Stimulated activated CD4-positive, alpha-beta T cell treated with anti-CD3 and anti-CD28 coated beads, Interleukin-1b, Interleukin-23, amount 100 ng/mL, for 24 hours (primary cell): ENCODE measurements around the gene AKAP13.
"Not testable (repeated sequence)": the region's sequence is repeated elsewhere in the genome, so short reads cannot be mapped to it uniquely, and the experiment has no call there.

Experiments used
- DNase-seq, 4 experiments: peaks; one replicate each; pipeline ENCODE4 v3.0.0-alpha.2; 2020; ENCODE audit warnings: low read depth in 4 of 4, low spot score in 1 of 4

AKAP13 gene

GRCh38 chr15:85657132-85657531 lies 276.7 kb downstream of the AKAP13 start:
- no peak for DNase-seq

- no peak for DNase-seq
These were observed 278.4 kb downstream of the AKAP13 start for GRCh38 chr15:85658816-85659215.

- DNase-seq, result no peak
These were observed 281.5 kb downstream of the AKAP13 start for GRCh38 chr15:85661859-85662258.

- DNase-seq, result not testable (repeated sequence)
These were observed 285.3 kb downstream of the AKAP13 start for GRCh38 chr15:85665677-85666076.

GRCh38 chr15:85667491-85668424 lies 287.4 kb downstream of the AKAP13 start:
- peak in 1 of 4 experiments; percentile 29 for DNase-seq

GRCh38 chr15:85671156-85671555 lies 290.8 kb downstream of the AKAP13 start:
- DNase-seq, result no peak

GRCh38 chr15:85672332-85673084 lies 292.1 kb downstream of the AKAP13 start:
- no peak for DNase-seq

- no peak for DNase-seq
These were observed 292.9 kb downstream of the AKAP13 start for GRCh38 chr15:85673326-85673725.

- DNase-seq, result no peak
These were observed 296.1 kb downstream of the AKAP13 start for GRCh38 chr15:85676342-85677098.

- no peak for DNase-seq
These were observed 298.8 kb downstream of the AKAP13 start for GRCh38 chr15:85679231-85679630.

GRCh38 chr15:85681386-85681785 lies 301.0 kb downstream of the AKAP13 start:
- no peak for DNase-seq

GRCh38 chr15:85684174-85684710 lies 303.8 kb downstream of the AKAP13 start:
- DNase-seq, result no peak

- no peak for DNase-seq
These were observed 305.0 kb downstream of the AKAP13 start for GRCh38 chr15:85685356-85685755.

GRCh38 chr15:85687329-85687728 lies 306.9 kb downstream of the AKAP13 start:
- no peak for DNase-seq

- no peak for DNase-seq
These were observed 308.3 kb downstream of the AKAP13 start for GRCh38 chr15:85688711-85689110.

- peak in 1 of 4 experiments; percentile 30 for DNase-seq
These were observed 309.3 kb downstream of the AKAP13 start for GRCh38 chr15:85689729-85690128.

- DNase-seq, result peak in 1 of 4 experiments; percentile 26
These were observed 310.3 kb downstream of the AKAP13 start for GRCh38 chr15:85690561-85691231.

- DNase-seq, result no peak
These were observed 311.2 kb downstream of the AKAP13 start for GRCh38 chr15:85691350-85692240.

- DNase-seq, result no peak
These were observed 311.9 kb downstream of the AKAP13 start for GRCh38 chr15:85692321-85692720.
